Right atrium auricular region (tissue), 2 donors: ENCODE results near the gene PRTN3. TPM values are rescaled to one million over a fixed set of nuclear protein-coding genes. Genes with fewer than 3 reads are reported as not detected.

Source experiments
- DNase-seq: peaks from one replicate; pipeline ENCODE4 v3.0.0-alpha.2; 2019; ENCODE audit warnings: low spot score
- H3K27ac ChIP-seq, 2 donors: fragments of 200-600 bp; sonication (generic); 1 replicate in 1 of 2; 2 replicates in 1 of 2; pipeline ENCODE4 v1.5.1; 2016 to 2019
- H3K27me3 ChIP-seq, 2 donors: fragments of 200-600 bp; sonication (generic); one replicate each; pipeline versions ENCODE4 v1.5.1 to v1.6.0; 2017 to 2019
- H3K36me3 ChIP-seq: fragments of 200-600 bp; sonication (generic); one replicate; pipeline ENCODE4 v1.5.1; 2016
- H3K4me1 ChIP-seq, 2 donors: fragments of 200-600 bp; sonication (generic); one replicate each; pipeline versions ENCODE4 v1.5.1 to v1.6.0; 2017 to 2019
- H3K4me3 ChIP-seq, 2 donors: fragments of 200-600 bp; sonication (generic); 1 replicate in 1 of 2; 2 replicates in 1 of 2; pipeline ENCODE4 v1.5.1; 2017 to 2019; ENCODE audit warnings: mild to moderate bottlenecking in 1 of 2, moderate library complexity in 1 of 2
- H3K9me3 ChIP-seq, 2 donors: fragments of 200-600 bp; sonication (generic); one replicate each; pipeline ENCODE4 v1.5.1; 2019
- CTCF ChIP-seq, 2 donors: fragments of 200-600 bp; sonication (generic); IDR thresholded peaks; one replicate each; pipeline ENCODE4 v1.5.1; 2019; ENCODE audit warnings: antibody characterized with exemption in 2 of 2
- total RNA-seq, 2 donors: library from RNA; depleted of rRNA; stranded (reverse); fragments of >200 nt; gene quantifications; one replicate each; pipeline ENCODE4 v1.1.0, GENCODE V29; 2016

Gene PRTN3
- total RNA-seq, 2 donors from 2014 or later = not detected

DNA sequence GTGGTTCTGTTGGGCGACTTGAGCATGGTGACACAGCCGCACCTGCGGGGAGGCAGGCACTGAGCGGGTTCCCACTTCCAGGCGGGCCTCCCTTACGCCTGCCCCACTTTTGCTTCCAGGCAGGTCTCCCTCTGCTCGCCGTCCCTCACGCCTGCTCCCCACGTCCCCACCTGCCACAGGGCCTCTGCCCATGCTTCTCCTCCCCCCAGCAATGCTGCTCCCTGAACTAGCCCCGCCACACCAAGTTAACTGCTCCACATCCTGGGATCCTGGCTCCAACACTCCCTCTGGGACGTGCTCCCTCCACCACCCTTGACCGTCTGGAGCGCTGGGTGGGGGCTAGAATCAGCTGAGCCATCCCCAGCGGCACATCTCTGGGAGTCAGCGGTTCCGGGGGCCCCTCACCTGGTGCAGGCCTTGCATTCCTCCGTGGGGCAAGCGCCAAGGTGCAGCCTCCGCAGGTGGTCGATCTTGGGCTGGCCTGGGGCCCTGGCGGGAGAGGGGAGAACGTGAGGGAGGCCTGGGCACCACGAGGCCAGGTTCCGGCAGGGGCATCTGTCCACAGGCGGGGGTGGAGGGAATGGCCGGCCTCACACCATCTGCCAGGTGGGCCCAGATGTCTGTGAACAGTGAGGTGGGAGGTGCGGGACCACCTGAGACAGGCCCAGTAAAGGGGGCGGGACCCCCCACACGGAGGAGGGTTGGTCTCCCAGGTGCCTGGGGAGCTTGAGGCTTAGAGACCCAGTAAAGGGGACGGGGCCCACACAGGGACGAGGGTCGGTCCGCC lies 27.9 kb downstream of the PRTN3 start:
- Histone ChIP-seq H3K9me3 (no peaks in the 10 kb centered on the region), H3K27me3 (no peaks in the 10 kb centered on the region), H3K36me3 (peaks cover 24% of the 10 kb centered on the region), H3K4me1 (peaks cover 0 to 14% of the 10 kb centered on the region in 2 donors), H3K4me3 (no peak overlapping the region), H3K27ac (peak overlapping the region; percentile 68 to 78)
- no peak for DNase-seq
- no peak for TF ChIP-seq CTCF (IDR thresholded peaks at IDR 0.05)

DNA sequence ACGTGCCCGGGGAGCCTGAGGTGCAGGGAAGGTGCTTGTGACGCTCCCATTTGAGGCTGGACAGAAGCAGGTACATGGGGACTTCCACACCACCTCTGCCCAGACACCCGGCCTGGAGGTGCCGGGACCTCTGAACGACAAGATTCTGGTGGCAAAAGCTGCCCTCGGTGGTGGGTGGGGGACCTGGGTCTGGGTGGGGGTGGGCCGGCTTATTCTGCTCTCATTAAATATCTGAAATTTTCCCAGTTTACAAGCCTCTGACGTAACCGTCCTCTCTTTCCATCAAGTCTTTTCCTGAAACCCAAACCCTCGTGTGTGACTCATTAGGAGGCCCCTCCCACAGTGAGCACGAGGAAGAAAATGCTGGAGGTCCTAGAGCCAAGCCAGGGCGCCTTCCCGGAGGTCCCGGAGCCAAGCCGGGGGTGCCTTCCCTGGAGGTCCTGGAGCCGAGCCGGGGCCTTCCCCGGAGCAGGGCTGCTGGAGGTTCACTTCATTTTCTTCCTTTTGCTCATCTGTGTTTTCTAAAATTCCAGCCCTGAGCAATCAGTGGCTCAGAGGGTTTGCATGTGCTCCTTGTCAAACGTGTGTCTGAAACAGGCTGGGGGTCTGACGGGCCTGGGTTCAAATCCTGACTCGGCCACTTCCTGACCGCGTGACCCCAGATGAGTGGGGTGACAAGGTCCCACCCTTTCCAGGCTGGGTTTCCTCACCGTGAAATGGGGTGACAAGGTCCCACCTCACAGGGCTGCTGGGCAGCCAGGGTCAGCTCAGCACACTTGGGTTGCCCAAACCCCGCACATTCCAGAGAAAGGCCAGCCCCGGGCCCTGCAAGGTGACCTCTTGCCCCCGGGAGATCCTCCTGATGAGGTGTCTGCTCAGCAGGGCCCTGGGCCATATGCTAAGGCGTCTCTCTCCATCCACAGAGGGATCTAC lies 28.7 kb downstream of the PRTN3 start:
- Histone ChIP-seq H3K4me1 (peaks cover 0 to 13% of the 10 kb centered on the region in 2 donors), H3K9me3 (no peaks in the 10 kb centered on the region), H3K27me3 (no peaks in the 10 kb centered on the region), H3K27ac (peak overlapping the region; percentile 68 to 78), H3K36me3 (peaks cover 29% of the 10 kb centered on the region), H3K4me3 (no peak overlapping the region)
- peak; percentile 87 for DNase-seq
- no peak for TF ChIP-seq CTCF (IDR thresholded peaks at IDR 0.05)

DNA sequence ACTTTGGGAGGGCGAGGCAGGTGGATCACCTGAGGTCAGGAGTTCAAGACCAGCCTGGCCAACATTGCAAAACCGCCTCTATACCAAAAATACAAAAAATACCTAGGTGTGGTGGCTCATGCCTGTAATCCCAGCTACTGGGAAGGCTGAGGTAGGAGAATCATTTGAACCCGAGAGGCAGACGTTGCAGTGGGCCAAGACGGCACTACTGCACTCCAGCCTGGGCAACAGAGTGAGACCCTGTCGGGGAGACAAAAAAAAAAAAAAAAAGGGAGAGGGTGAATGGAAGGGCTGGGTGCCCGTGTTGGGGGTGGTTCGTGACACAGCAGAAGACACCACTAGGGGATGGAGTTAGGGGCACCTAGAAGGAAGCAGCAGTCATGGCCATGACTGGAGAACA lies 29.5 kb downstream of the PRTN3 start:
- no peaks in the 10 kb centered on the region for H3K9me3 ChIP-seq
- peaks cover 0 to 13% of the 10 kb centered on the region in 2 donors for H3K4me1 ChIP-seq
- H3K27me3 ChIP-seq = no peaks in the 10 kb centered on the region
- no peak for DNase-seq
- H3K36me3 ChIP-seq = peaks cover 37% of the 10 kb centered on the region
- peak overlapping the region in 1 of 2 donors; percentile 68 for H3K27ac ChIP-seq
- no peak for TF ChIP-seq CTCF (IDR thresholded peaks at IDR 0.05)
- H3K4me3 ChIP-seq = no peak overlapping the region

DNA sequence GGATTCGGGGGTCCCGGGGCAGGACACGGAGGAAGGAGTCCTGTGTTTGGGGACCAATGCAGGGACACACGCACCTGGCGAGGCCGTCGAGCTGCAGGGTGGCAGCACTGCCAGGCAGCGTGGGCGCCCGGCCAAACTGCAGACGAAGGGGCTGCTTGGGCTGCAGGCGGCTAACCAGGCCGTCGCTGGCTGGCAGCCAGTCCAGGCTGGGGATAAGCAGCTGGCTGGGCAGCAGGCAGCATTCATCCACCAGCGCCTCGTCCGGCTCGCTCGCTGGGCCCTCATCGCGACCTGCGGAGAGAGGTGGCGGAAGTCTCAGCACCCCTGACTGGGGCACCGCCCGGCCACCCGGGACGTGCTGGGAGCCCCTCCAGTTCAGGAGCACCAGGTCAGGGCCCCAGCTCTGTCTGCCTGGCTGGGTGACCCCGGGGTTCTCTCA lies 30.2 kb downstream of the PRTN3 start:
- Histone ChIP-seq H3K27me3 (no peaks in the 10 kb centered on the region), H3K4me3 (no peak overlapping the region), H3K9me3 (no peaks in the 10 kb centered on the region), H3K4me1 (peaks cover 0 to 13% of the 10 kb centered on the region in 2 donors), H3K27ac (peak overlapping the region; percentile 22 to 43), H3K36me3 (peaks cover 44% of the 10 kb centered on the region)
- TF ChIP-seq CTCF (IDR thresholded peaks at IDR 0.05) = no peak
- no peak for DNase-seq

- Histone ChIP-seq H3K27me3 (no peaks in the 10 kb centered on the region), H3K36me3 (peaks cover 47% of the 10 kb centered on the region), H3K9me3 (no peaks in the 10 kb centered on the region), H3K4me1 (peaks cover 0 to 13% of the 10 kb centered on the region in 2 donors), H3K4me3 (no peak overlapping the region), H3K27ac (peak overlapping the region; percentile 22 to 43)
- no peak for TF ChIP-seq CTCF (IDR thresholded peaks at IDR 0.05)
- DNase-seq = no peak
Observed at GRCh38 chr19:871446-872265, 30.9 kb downstream of the PRTN3 start.
